DOHH2 (cell line): ENCODE results near the gene PGR.

Experiments used
- H3F3A ChIP-seq: fragments of 200-600 bp; sonication (generic), shearing (Covaris generic); 2 replicates; pipeline ENCODE4 v1.6.0; 2016; ENCODE audit warnings: antibody characterized with exemption, mild to moderate bottlenecking; ENCODE audit not compliant: control insufficient read depth, insufficient read depth
- H3K27ac ChIP-seq: fragments of 200-600 bp; sonication (generic); 2 replicates; pipeline ENCODE4 v1.5.1; 2014; ENCODE audit warnings: low read depth, mild to moderate bottlenecking, low read length, moderate library complexity
- H3K27me3 ChIP-seq: fragments of 200-600 bp; sonication (generic); 2 replicates; pipeline ENCODE4 v1.6.1; 2014; ENCODE audit warnings: mild to moderate bottlenecking, low read length, mixed read lengths; ENCODE audit not compliant: control insufficient read depth
- H3K36me3 ChIP-seq: fragments of 200-600 bp; sonication (generic); 2 replicates; pipeline ENCODE4 v1.6.1; 2014; ENCODE audit warnings: mild to moderate bottlenecking, low read length, moderate library complexity, mixed read lengths; ENCODE audit not compliant: control insufficient read depth
- H3K4me1 ChIP-seq: fragments of 200-600 bp; sonication (generic); 2 replicates; pipeline ENCODE4 v1.6.1; 2014; ENCODE audit warnings: mild to moderate bottlenecking, low read length, mixed read lengths; ENCODE audit not compliant: control insufficient read depth
- H3K4me2 ChIP-seq: fragments of 200-600 bp; sonication (generic); 2 replicates; pipeline ENCODE4 v1.6.0; 2014; ENCODE audit warnings: mild to moderate bottlenecking, low read length, moderate library complexity
- H3K4me3 ChIP-seq: fragments of 200-600 bp; sonication (generic); 2 replicates; pipeline ENCODE4 v1.5.1; 2014; ENCODE audit warnings: mild to moderate bottlenecking, low read length, mixed read lengths
- H3K79me2 ChIP-seq: fragments of 200-600 bp; sonication (generic); 2 replicates; pipeline ENCODE4 v1.6.1; 2014; ENCODE audit warnings: mild to moderate bottlenecking, low read length, mixed read lengths; ENCODE audit not compliant: control insufficient read depth
- H3K9me2 ChIP-seq: fragments of 200-600 bp; sonication (generic); replicated peaks from 2 replicates; pipeline ENCODE4 v1.6.1; 2014; ENCODE audit warnings: mild to moderate bottlenecking, low read length, mixed read lengths; ENCODE audit not compliant: control insufficient read depth
- H3K9me3 ChIP-seq: fragments of 200-600 bp; sonication (generic); 2 replicates; pipeline ENCODE4 v1.6.1; 2014; ENCODE audit warnings: antibody characterized with exemption, low read length, mixed read lengths; ENCODE audit not compliant: control insufficient read depth, insufficient read depth
- H4K20me1 ChIP-seq: fragments of 200-600 bp; sonication (generic); 2 replicates; pipeline ENCODE4 v1.6.0; 2014; ENCODE audit warnings: low read depth, mild to moderate bottlenecking, antibody characterized with exemption, low read length, moderate library complexity; ENCODE audit not compliant: control insufficient read depth, insufficient read depth
- EZH2phosphoT487 ChIP-seq: fragments of 200-600 bp; sonication (generic); IDR thresholded peaks from 2 replicates; pipeline ENCODE4 v1.6.1; 2017; ENCODE audit warnings: borderline replicate concordance, mild to moderate bottlenecking, antibody characterized with exemption, low read length, moderate library complexity, mixed read lengths
- TF ChIP-seq, protein P1 (sequence below): fragments of 200-600 bp; sonication (generic); IDR thresholded peaks from one replicate; pipeline ENCODE4 v1.5.1; 2014; ENCODE audit warnings: antibody characterized with exemption, mild to moderate bottlenecking, low read depth, low read length; ENCODE audit not compliant: poor library complexity, severe bottlenecking

Gene PGR

DNA sequence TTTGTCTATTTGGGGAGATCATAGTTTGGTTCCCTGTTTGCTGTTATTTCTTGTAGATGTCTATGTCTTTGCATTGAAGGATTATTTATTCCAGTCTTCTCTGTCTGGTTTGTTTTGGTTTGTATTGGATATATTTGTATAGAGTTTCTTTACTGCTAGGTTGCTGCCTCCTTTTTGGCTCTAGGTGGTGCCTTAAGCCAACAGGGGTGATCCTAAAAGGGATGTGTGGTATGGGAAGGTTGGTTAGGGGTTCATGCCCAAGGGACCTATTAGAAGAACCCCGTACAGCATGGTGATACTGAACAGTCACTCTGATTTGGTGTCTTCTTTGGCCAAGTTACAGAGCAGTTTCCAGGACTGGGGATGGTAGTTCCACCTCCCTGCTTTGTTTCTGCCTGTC lies 36.4 kb upstream of the PGR start:
- no peaks in the 10 kb centered on the region for H3K4me1 ChIP-seq
- no peaks in the 10 kb centered on the region for H3K27me3 ChIP-seq
- H4K20me1 ChIP-seq: no peaks in the 10 kb centered on the region
- no peaks in the 10 kb centered on the region for H3F3A ChIP-seq
- no peak overlapping the region for H3K4me2 ChIP-seq
- H3K9me3 ChIP-seq: no peaks in the 10 kb centered on the region
- no peak overlapping the region for H3K4me3 ChIP-seq
- H3K36me3 ChIP-seq: no peaks in the 10 kb centered on the region
- no peak for TF ChIP-seq EZH2phosphoT487
- TF ChIP-seq, protein P1, sequence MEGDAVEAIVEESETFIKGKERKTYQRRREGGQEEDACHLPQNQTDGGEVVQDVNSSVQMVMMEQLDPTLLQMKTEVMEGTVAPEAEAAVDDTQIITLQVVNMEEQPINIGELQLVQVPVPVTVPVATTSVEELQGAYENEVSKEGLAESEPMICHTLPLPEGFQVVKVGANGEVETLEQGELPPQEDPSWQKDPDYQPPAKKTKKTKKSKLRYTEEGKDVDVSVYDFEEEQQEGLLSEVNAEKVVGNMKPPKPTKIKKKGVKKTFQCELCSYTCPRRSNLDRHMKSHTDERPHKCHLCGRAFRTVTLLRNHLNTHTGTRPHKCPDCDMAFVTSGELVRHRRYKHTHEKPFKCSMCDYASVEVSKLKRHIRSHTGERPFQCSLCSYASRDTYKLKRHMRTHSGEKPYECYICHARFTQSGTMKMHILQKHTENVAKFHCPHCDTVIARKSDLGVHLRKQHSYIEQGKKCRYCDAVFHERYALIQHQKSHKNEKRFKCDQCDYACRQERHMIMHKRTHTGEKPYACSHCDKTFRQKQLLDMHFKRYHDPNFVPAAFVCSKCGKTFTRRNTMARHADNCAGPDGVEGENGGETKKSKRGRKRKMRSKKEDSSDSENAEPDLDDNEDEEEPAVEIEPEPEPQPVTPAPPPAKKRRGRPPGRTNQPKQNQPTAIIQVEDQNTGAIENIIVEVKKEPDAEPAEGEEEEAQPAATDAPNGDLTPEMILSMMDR: no peak
- no peaks in the 10 kb centered on the region for H3K79me2 ChIP-seq
- no peak overlapping the region for H3K27ac ChIP-seq
- H3K9me2 ChIP-seq: no peaks in the 10 kb centered on the region

DNA sequence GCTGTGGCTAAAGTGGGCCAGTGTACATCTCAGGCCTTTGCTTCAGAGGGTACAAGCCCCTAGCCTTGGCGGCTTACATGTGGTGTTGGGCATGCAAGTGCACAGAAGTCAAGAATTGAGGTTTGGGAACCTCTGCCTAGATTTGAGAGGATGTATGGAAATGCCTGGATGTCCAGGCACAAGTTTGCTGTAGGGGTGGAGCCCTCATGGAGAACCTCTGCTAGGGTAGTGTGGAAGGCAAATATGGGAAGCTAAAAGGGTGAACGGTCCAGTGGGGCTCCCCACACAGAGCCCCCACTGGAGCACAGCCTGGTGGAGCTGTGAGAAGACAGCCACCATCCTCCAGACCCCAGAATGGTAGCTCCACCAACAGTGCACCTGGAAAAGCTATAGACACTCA lies 28.5 kb upstream of the PGR start:
- H3K9me2 ChIP-seq: no peaks in the 10 kb centered on the region
- H3K4me2 ChIP-seq: no peak overlapping the region
- no peaks in the 10 kb centered on the region for H3K27me3 ChIP-seq
- H3K27ac ChIP-seq: no peak overlapping the region
- no peaks in the 10 kb centered on the region for H3K36me3 ChIP-seq
- no peaks in the 10 kb centered on the region for H4K20me1 ChIP-seq
- H3F3A ChIP-seq: no peaks in the 10 kb centered on the region
- H3K4me3 ChIP-seq: no peak overlapping the region
- no peaks in the 10 kb centered on the region for H3K4me1 ChIP-seq
- H3K9me3 ChIP-seq: no peaks in the 10 kb centered on the region; the same call in 1 of the 2 replicates
- TF ChIP-seq EZH2phosphoT487: no peak
- TF ChIP-seq, protein P1: no peak
- H3K79me2 ChIP-seq: no peaks in the 10 kb centered on the region

DNA sequence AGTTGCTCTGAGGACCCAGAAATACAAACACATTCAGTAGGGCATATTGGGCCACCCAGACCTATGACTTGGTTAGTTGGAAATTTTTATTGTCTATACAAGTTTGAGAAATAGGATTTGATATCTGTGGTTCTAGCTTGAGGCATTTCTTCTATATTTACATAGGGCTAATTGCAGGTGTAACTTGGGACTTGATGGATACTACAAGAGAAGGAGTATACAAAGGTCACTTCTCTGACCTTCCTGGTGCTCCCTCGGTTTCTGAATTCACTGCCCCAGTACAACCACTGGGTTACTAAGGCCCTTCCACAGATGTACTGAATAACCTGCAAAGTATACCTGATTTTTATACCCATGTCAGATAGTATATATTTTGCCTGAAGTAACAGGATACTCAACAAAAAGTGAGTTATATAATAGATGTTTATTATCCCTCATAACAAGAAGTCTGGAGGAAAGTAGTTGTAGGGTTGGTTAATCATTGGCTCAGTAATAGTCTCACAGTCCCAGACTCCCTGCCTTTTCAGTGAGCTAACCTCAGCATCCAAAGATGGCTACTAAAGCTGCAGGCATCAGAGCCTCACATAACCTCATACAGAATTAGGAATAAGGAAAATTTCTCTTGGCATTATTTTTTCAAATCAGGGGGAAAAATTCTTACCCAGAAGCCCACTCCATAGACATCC lies 8.8 kb upstream of the PGR start:
- Histone ChIP-seq H4K20me1 (no peaks in the 10 kb centered on the region), H3K4me3 (no peak overlapping the region), H3K9me2 (no peaks in the 10 kb centered on the region), H3F3A (no peaks in the 10 kb centered on the region), H3K27ac (no peak overlapping the region), H3K9me3 (no peaks in the 10 kb centered on the region), H3K36me3 (no peaks in the 10 kb centered on the region), H3K27me3 (no peaks in the 10 kb centered on the region), H3K79me2 (no peaks in the 10 kb centered on the region), H3K4me1 (no peaks in the 10 kb centered on the region), H3K4me2 (no peak overlapping the region)
- TF ChIP-seq EZH2phosphoT487: no peak
- TF ChIP-seq, protein P1: no peak
